Measurements from ENCODE around the gene TBCC. TPM values are rescaled to one million over a fixed set of nuclear protein-coding genes. Genes with fewer than 3 reads are reported as not detected.
A peak's percentile ranks its signal among the peaks of the same experiment; 100 is the strongest.
"Not testable (repeated sequence)": the region's sequence is repeated elsewhere in the genome, so short reads cannot be mapped to it uniquely, and the experiment has no call there.

Gene TBCC
- total and polyA plus RNA-seq, 7 experiments from 2014 or later: 39.6 to 119 (median 73.5) TPM

GRCh38 chr6:42704251-42704936 is 41.5 kb downstream of the TBCC start:
- H3K9me3 Mint-ChIP-seq: no peaks in the 10 kb centered on the region
- H3K27ac Mint-ChIP-seq: no peak overlapping the region
- Histone ChIP-seq H3K4me3 (ENCODE audit: low read length) (no peak overlapping the region), H3K36me3 (ENCODE audit: control insufficient read depth in 2 of 3, insufficient read depth in 3 of 3, low read length in 3 of 3) (no peaks in the 10 kb centered on the region), H3K4me1 (ENCODE audit: control insufficient read depth in 2 of 2, insufficient read depth in 2 of 2, low read length in 2 of 2) (no peaks in the 10 kb centered on the region), H3K27me3 (ENCODE audit: control insufficient read depth in 2 of 2, insufficient read depth in 2 of 2, low read length in 2 of 2) (no peaks in the 10 kb centered on the region), H3K27ac (ENCODE audit: low read depth, low read length) (no peak overlapping the region), H3K9me3 (ENCODE audit: control insufficient read depth in 2 of 3, low read length in 3 of 3) (no peaks in the 10 kb centered on the region)
- no peak for ATAC-seq
- H3K4me3 Mint-ChIP-seq: no peak overlapping the region
- intact Hi-C loops (cut with micrococcal nuclease): no loop called here
- H3K36me3 Mint-ChIP-seq: no peaks in the 10 kb centered on the region
- peaks cover 0 to 7% (median 0%) of the 10 kb centered on the region in 5 donors for H3K27me3 Mint-ChIP-seq
- no peak for DNase-seq
- peaks cover 0 to 2% (median 0%) of the 10 kb centered on the region in 7 donors for H3K4me1 Mint-ChIP-seq
- ChIA-PET POLR2A (interaction anchor here (0.6 to 0.8 kb wide), 3 partner anchors 22 to 145 kb away, joined by 4 to 5 read pairs (median 4); no protein-coding TSS in a partner anchor), CTCF (interaction anchor here (0.5 to 0.8 kb wide), 3 partner anchors 24 to 45 kb away, joined by 3 read pairs; no protein-coding TSS in a partner anchor)

GRCh38 chr6:42702786-42703185 is 43.1 kb downstream of the TBCC start:
- H3K36me3 Mint-ChIP-seq; intact Hi-C loops (cut with micrococcal nuclease); CTCF ChIA-PET: not testable (repeated sequence)

GRCh38 chr6:42702200-42702599 is 43.7 kb downstream of the TBCC start:
- Histone ChIP-seq H3K4me3 (ENCODE audit: low read length) (no peak overlapping the region), H3K36me3 (ENCODE audit: control insufficient read depth in 2 of 3, insufficient read depth in 3 of 3, low read length in 3 of 3) (no peaks in the 10 kb centered on the region), H3K27me3 (ENCODE audit: control insufficient read depth in 2 of 2, insufficient read depth in 2 of 2, low read length in 2 of 2) (no peaks in the 10 kb centered on the region), H3K4me1 (ENCODE audit: control insufficient read depth in 2 of 2, insufficient read depth in 2 of 2, low read length in 2 of 2) (no peaks in the 10 kb centered on the region), H3K9me3 (ENCODE audit: control insufficient read depth in 2 of 3, low read length in 3 of 3) (no peaks in the 10 kb centered on the region), H3K27ac (ENCODE audit: low read depth, low read length) (no peak overlapping the region)
- H3K27me3 Mint-ChIP-seq: peaks cover 0 to under 1% (median 0%) of the 10 kb centered on the region in 5 donors
- no peak overlapping the region for H3K4me3 Mint-ChIP-seq
- no peak for ATAC-seq
- intact Hi-C loops (cut with micrococcal nuclease): no loop called here
- ChIA-PET POLR2A (interaction anchor here (1.1 kb wide), 1 partner anchor 24 kb away, joined by 3 read pairs; no protein-coding TSS in a partner anchor), CTCF (no interaction called here)
- no peak overlapping the region for H3K27ac Mint-ChIP-seq
- H3K4me1 Mint-ChIP-seq: peaks cover 0 to 5% (median 0%) of the 10 kb centered on the region in 7 donors
- H3K9me3 Mint-ChIP-seq: no peaks in the 10 kb centered on the region
- no peaks in the 10 kb centered on the region for H3K36me3 Mint-ChIP-seq
- no peak for DNase-seq

More at GRCh38 chr6:42702786-42703185, 43.1 kb downstream of the TBCC start:
- POLR2A ChIA-PET: interaction anchor here (0.8 to 1.2 kb wide), 3 partner anchors 20 to 23 kb away, joined by 3 read pairs; partner anchors contain the start of gene PRPH2
- not testable (repeated sequence) for H3K4me1 Mint-ChIP-seq; DNase-seq; ATAC-seq; H3K4me3 ChIP-seq (ENCODE audit: low read length); H3K4me1 ChIP-seq (ENCODE audit: control insufficient read depth in 2 of 2, insufficient read depth in 2 of 2, low read length in 2 of 2); H3K27me3 ChIP-seq (ENCODE audit: control insufficient read depth in 2 of 2, insufficient read depth in 2 of 2, low read length in 2 of 2); H3K9me3 Mint-ChIP-seq; H3K27me3 Mint-ChIP-seq; H3K4me3 Mint-ChIP-seq; H3K27ac Mint-ChIP-seq; H3K27ac ChIP-seq (ENCODE audit: low read depth, low read length); H3K36me3 ChIP-seq (ENCODE audit: control insufficient read depth in 2 of 3, insufficient read depth in 3 of 3, low read length in 3 of 3); H3K9me3 ChIP-seq (ENCODE audit: control insufficient read depth in 2 of 3, low read length in 3 of 3)

GRCh38 chr6:42698217-42698616 is 47.7 kb downstream of the TBCC start:
- CTCF ChIA-PET: no interaction called here
- Histone ChIP-seq H3K27ac (ENCODE audit: low read depth, low read length) (no peak overlapping the region), H3K4me3 (ENCODE audit: low read length) (no peak overlapping the region), H3K36me3 (ENCODE audit: control insufficient read depth in 2 of 3, insufficient read depth in 3 of 3, low read length in 3 of 3) (peaks cover 0 to under 1% (median 0%) of the 10 kb centered on the region in 3 experiments), H3K4me1 (ENCODE audit: control insufficient read depth in 2 of 2, insufficient read depth in 2 of 2, low read length in 2 of 2) (peaks cover 9 to 11% of the 10 kb centered on the region in 2 donors), H3K27me3 (ENCODE audit: control insufficient read depth in 2 of 2, insufficient read depth in 2 of 2, low read length in 2 of 2) (no peaks in the 10 kb centered on the region), H3K9me3 (ENCODE audit: control insufficient read depth in 2 of 3, low read length in 3 of 3) (no peaks in the 10 kb centered on the region)
- DNase-seq: no peak
- Mint-ChIP-seq H3K4me1 (peaks cover 14 to 20% (median 17%) of the 10 kb centered on the region in 7 donors), H3K36me3 (no peaks in the 10 kb centered on the region), H3K9me3 (no peaks in the 10 kb centered on the region), H3K4me3 (no peak overlapping the region), H3K27me3 (no peaks in the 10 kb centered on the region), H3K27ac (no peak overlapping the region)
- ATAC-seq: no peak
- intact Hi-C loops (cut with micrococcal nuclease): no loop called here
- POLR2A ChIA-PET: no interaction called here

GRCh38 chr6:42697268-42697655 is 48.6 kb downstream of the TBCC start:
- CTCF ChIA-PET: interaction anchor here (1.2 kb wide), 1 partner anchor 36 kb away, joined by 5 read pairs; no protein-coding TSS in a partner anchor
- no peak for ATAC-seq
- H3K27ac Mint-ChIP-seq: peak overlapping the region in 4 of 9 donors; percentile 21 to 67 (median 30)

GRCh38 chr6:42696526-42697267 is 49.2 kb downstream of the TBCC start:
- peaks cover 0 to 8% (median 0%) of the 10 kb centered on the region in 3 experiments for H3K36me3 ChIP-seq (ENCODE audit: control insufficient read depth in 2 of 3, insufficient read depth in 3 of 3, low read length in 3 of 3)
- no peak for DNase-seq
- POLR2A ChIA-PET: interaction anchor here (0.6 to 1.7 kb wide), 5 partner anchors 29 to 114 kb away, joined by 3 to 6 read pairs (median 3); partner anchors contain the start of genes BICRAL and TBCC
- CTCF ChIA-PET: interaction anchor here (1.2 kb wide), 1 partner anchor 35 kb away, joined by 5 read pairs; no protein-coding TSS in a partner anchor
- H3K27ac Mint-ChIP-seq: peak overlapping the region in 7 of 9 donors; percentile 1 to 67 (median 25)
- intact Hi-C loops (cut with micrococcal nuclease): no loop called here
- H3K4me3 ChIP-seq (ENCODE audit: low read length): no peak overlapping the region
- H3K4me1 Mint-ChIP-seq: peaks cover 14 to 36% (median 28%) of the 10 kb centered on the region in 7 donors
- no peak overlapping the region for H3K4me3 Mint-ChIP-seq
- H3K27ac ChIP-seq (ENCODE audit: low read depth, low read length): no peak overlapping the region
- H3K9me3 Mint-ChIP-seq: no peaks in the 10 kb centered on the region
- ATAC-seq: no peak
- no peaks in the 10 kb centered on the region for H3K9me3 ChIP-seq (ENCODE audit: control insufficient read depth in 2 of 3, low read length in 3 of 3)
- H3K27me3 ChIP-seq (ENCODE audit: control insufficient read depth in 2 of 2, insufficient read depth in 2 of 2, low read length in 2 of 2): no peaks in the 10 kb centered on the region
- peaks cover 10 to 13% of the 10 kb centered on the region in 2 donors for H3K4me1 ChIP-seq (ENCODE audit: control insufficient read depth in 2 of 2, insufficient read depth in 2 of 2, low read length in 2 of 2)
- peaks cover 0 to 8% (median 4%) of the 10 kb centered on the region in 5 donors for H3K36me3 Mint-ChIP-seq
- H3K27me3 Mint-ChIP-seq: no peaks in the 10 kb centered on the region

More at GRCh38 chr6:42697268-42697655, 48.6 kb downstream of the TBCC start:
- H3K4me1 Mint-ChIP-seq: peaks cover 14 to 30% (median 26%) of the 10 kb centered on the region in 7 donors
- peaks cover 0 to 8% (median 3%) of the 10 kb centered on the region in 5 donors for H3K36me3 Mint-ChIP-seq
- no peak for DNase-seq
- Histone ChIP-seq H3K27ac (ENCODE audit: low read depth, low read length) (no peak overlapping the region), H3K27me3 (ENCODE audit: control insufficient read depth in 2 of 2, insufficient read depth in 2 of 2, low read length in 2 of 2) (no peaks in the 10 kb centered on the region), H3K9me3 (ENCODE audit: control insufficient read depth in 2 of 3, low read length in 3 of 3) (no peaks in the 10 kb centered on the region), H3K36me3 (ENCODE audit: control insufficient read depth in 2 of 3, insufficient read depth in 3 of 3, low read length in 3 of 3) (peaks cover 0 to 8% (median 0%) of the 10 kb centered on the region in 3 experiments), H3K4me3 (ENCODE audit: low read length) (no peak overlapping the region), H3K4me1 (ENCODE audit: control insufficient read depth in 2 of 2, insufficient read depth in 2 of 2, low read length in 2 of 2) (peaks cover 10 to 13% of the 10 kb centered on the region in 2 donors)
- intact Hi-C loops (cut with micrococcal nuclease): no loop called here
- no peaks in the 10 kb centered on the region for H3K9me3 Mint-ChIP-seq
- no peaks in the 10 kb centered on the region for H3K27me3 Mint-ChIP-seq
- no peak overlapping the region for H3K4me3 Mint-ChIP-seq
- POLR2A ChIA-PET: interaction anchor here (1.1 to 1.7 kb wide), 3 partner anchors 29 to 114 kb away, joined by 3 to 6 read pairs (median 4); partner anchors contain the start of gene TBCC
